Mucosa of stomach (tissue), 1 donor: ENCODE results near the gene TBC1D8B.
"Not testable (repeated sequence)": the region's sequence is repeated elsewhere in the genome, so short reads cannot be mapped to it uniquely, and the experiment has no call there.

Experiments used
- H3K27me3 ChIP-seq: one replicate; pipeline ENCODE4 v1.7.0; 2013; ENCODE audit warnings: mild to moderate bottlenecking, low read length; ENCODE audit not compliant: control insufficient read depth, insufficient read depth
- H3K36me3 ChIP-seq: one replicate; pipeline ENCODE4 v1.7.0; 2013; ENCODE audit warnings: low read length; ENCODE audit not compliant: control insufficient read depth, insufficient read depth
- H3K4me1 ChIP-seq: one replicate; pipeline ENCODE4 v1.7.0; 2013; ENCODE audit warnings: mild to moderate bottlenecking, low read length; ENCODE audit not compliant: control insufficient read depth, insufficient read depth
- H3K4me3 ChIP-seq: one replicate; pipeline ENCODE4 v1.7.0; 2013; ENCODE audit warnings: low read length
- H3K9ac ChIP-seq: one replicate; pipeline ENCODE4 v1.7.0; 2013; ENCODE audit warnings: mild to moderate bottlenecking, low read length, moderate library complexity
- H3K9me3 ChIP-seq: one replicate; pipeline ENCODE4 v1.7.0; 2013; ENCODE audit warnings: mild to moderate bottlenecking, low read length, moderate library complexity; ENCODE audit not compliant: control insufficient read depth
- donor health status: Pancreatic carcinoma.

Gene TBC1D8B

GRCh38 chrX:106802388-106803275 is at the start of gene TBC1D8B:
TBC1D8B (plus strand) TSS chrX:106802673; CDS start chrX:106802854, 181 bp downstream.
- no peaks in the 10 kb centered on the region for H3K27me3 ChIP-seq
- H3K9me3 ChIP-seq = no peaks in the 10 kb centered on the region
- H3K4me1 ChIP-seq = peaks cover 3% of the 10 kb centered on the region
- H3K9ac ChIP-seq = peak within 1 kb of the TSS; percentile 82
- H3K4me3 ChIP-seq = peak within 1 kb of the TSS; percentile 74
- no peaks in the 10 kb centered on the region for H3K36me3 ChIP-seq

- H3K9me3 ChIP-seq, H3K36me3 ChIP-seq, H3K9ac ChIP-seq, H3K27me3 ChIP-seq, H3K4me3 ChIP-seq, H3K4me1 ChIP-seq: not testable (repeated sequence)
Measured at GRCh38 chrX:106769288-106769687, 33.2 kb upstream of the TBC1D8B start.

- Histone ChIP-seq H3K36me3 (no peaks in the 10 kb centered on the region), H3K4me3 (no peak overlapping the region), H3K9me3 (no peaks in the 10 kb centered on the region), H3K27me3 (no peaks in the 10 kb centered on the region), H3K4me1 (peaks cover 8% of the 10 kb centered on the region), H3K9ac (no peak overlapping the region)
Measured at GRCh38 chrX:106774981-106775380, 27.5 kb upstream of the TBC1D8B start.

DNA sequence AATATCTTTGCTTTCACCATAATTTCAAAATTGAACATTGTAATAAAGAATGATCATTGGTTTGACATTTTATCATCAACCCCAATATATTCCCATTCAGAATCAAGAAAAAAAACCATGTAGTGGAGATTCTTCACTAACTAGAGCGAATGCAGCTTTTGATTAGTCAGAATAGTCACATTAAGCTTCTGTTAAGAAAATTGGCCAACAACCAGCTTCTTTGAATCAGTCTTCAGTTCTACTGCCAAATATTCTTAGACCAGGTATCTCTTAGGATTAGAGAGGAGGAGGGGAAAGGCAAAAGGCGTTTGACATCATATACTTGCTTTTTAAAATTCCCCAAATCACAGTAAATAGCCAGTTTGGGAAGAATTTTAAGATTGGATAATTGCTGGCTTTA is 22.2 kb upstream of the TBC1D8B start:
- Histone ChIP-seq H3K4me3 (no peak overlapping the region), H3K9ac (no peak overlapping the region), H3K9me3 (no peaks in the 10 kb centered on the region), H3K4me1 (peaks cover 6% of the 10 kb centered on the region), H3K36me3 (no peaks in the 10 kb centered on the region), H3K27me3 (no peaks in the 10 kb centered on the region)

GRCh38 chrX:106780664-106781377 is 21.7 kb upstream of the TBC1D8B start:
- no peaks in the 10 kb centered on the region for H3K9me3 ChIP-seq
- no peak overlapping the region for H3K4me3 ChIP-seq
- no peak overlapping the region for H3K9ac ChIP-seq
- H3K4me1 ChIP-seq = peaks cover 6% of the 10 kb centered on the region
- no peaks in the 10 kb centered on the region for H3K27me3 ChIP-seq
- no peaks in the 10 kb centered on the region for H3K36me3 ChIP-seq

- H3K36me3 ChIP-seq = no peaks in the 10 kb centered on the region
- no peak overlapping the region for H3K4me3 ChIP-seq
- H3K9ac ChIP-seq = no peak overlapping the region
- no peaks in the 10 kb centered on the region for H3K9me3 ChIP-seq
- peaks cover 6% of the 10 kb centered on the region for H3K4me1 ChIP-seq
- no peaks in the 10 kb centered on the region for H3K27me3 ChIP-seq
Measured at GRCh38 chrX:106783716-106784115, 18.8 kb upstream of the TBC1D8B start.

GRCh38 chrX:106791495-106791894 is 11.0 kb upstream of the TBC1D8B start:
- no peak overlapping the region for H3K4me3 ChIP-seq
- no peaks in the 10 kb centered on the region for H3K27me3 ChIP-seq
- H3K9ac ChIP-seq = no peak overlapping the region
- no peaks in the 10 kb centered on the region for H3K9me3 ChIP-seq
- H3K36me3 ChIP-seq = no peaks in the 10 kb centered on the region
- no peaks in the 10 kb centered on the region for H3K4me1 ChIP-seq

DNA sequence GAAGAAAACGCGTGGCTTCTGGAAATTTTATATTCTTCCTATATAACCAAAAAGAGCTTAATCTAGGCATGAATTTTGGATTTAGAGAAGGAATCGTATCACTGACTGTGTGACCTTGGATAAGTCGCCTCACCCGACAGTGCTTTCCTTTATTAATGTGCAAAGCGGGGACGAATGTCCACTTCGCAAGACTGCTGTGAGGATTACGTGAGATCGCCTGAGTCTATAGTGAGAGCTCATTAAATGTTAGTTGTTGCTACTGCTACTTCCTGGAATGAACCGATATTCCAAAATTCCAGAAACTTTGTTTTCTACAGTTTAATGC is 448 bp upstream of the TBC1D8B start:
- Histone ChIP-seq H3K9ac (peak overlapping the region; percentile 82), H3K9me3 (no peaks in the 10 kb centered on the region), H3K36me3 (no peaks in the 10 kb centered on the region), H3K4me3 (peak overlapping the region; percentile 74), H3K27me3 (no peaks in the 10 kb centered on the region), H3K4me1 (peaks cover 3% of the 10 kb centered on the region)

DNA sequence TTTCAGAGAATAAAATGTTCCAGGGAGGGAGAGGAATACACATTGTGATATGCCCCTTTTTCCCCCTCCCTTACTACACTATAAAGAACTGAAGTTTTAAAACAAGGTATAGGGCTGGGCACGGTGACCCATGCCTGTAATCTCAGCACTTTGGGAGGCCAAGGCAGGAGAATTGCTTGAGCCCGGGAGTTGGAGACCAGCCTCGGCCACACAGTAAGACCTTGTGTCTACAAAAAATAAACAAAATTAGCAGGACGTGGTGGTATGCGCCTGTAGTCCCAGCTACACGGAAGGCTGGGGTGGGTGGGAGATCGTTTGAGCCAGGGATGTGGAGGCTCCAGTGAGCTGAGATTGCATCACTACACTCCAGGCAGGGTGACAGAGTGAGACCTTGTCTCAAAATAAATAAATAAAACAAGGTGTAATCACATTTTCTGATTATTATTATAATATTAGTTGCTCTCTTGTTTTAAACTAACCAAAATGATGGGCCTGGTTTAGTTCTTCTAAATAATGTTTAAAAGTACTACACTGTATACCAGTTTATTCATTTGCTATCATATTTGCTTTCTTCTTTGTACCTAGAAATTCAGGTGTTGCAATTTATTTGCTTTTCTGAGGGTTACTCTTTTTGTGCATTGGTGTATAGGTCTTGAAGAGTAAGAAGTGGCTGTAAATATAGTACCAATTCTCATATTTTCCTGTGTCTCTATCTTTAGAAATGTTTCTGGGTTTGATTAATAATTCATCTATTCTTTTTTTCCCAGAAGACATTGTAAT is 8.8 kb downstream of the TBC1D8B start:
- H3K9me3 ChIP-seq = no peaks in the 10 kb centered on the region
- no peaks in the 10 kb centered on the region for H3K4me1 ChIP-seq
- no peak overlapping the region for H3K9ac ChIP-seq
- H3K27me3 ChIP-seq = no peaks in the 10 kb centered on the region
- H3K4me3 ChIP-seq = no peak overlapping the region
- no peaks in the 10 kb centered on the region for H3K36me3 ChIP-seq

DNA sequence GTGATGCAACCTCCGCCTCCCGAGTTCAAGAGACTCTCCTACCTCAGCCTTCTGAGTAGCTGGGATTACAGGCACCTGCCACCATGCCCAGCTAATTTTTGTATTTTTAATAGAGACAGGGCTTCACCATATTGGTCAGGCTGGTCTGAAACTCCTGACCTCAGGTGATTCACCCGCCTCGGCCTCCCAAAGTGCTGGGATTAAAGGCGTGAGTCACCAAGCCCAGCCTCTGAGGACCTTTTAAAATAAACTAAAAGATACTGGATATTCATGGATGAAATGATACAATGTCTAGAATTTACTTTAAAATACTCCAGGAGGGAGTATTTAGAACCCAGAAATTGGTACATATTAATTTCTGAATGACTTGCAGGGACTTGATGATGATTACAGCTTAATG is 10.5 kb downstream of the TBC1D8B start:
- H3K27me3 ChIP-seq, H3K9me3 ChIP-seq, H3K36me3 ChIP-seq, H3K9ac ChIP-seq, H3K4me3 ChIP-seq, H3K4me1 ChIP-seq: not testable (repeated sequence)

GRCh38 chrX:106814093-106814492 is 11.6 kb downstream of the TBC1D8B start:
- H3K27me3 ChIP-seq, H3K4me1 ChIP-seq: not testable (repeated sequence)

More at GRCh38 chrX:106814093-106814492, 11.6 kb downstream of the TBC1D8B start:
- not testable (repeated sequence) for H3K9me3 ChIP-seq, H3K4me3 ChIP-seq, H3K36me3 ChIP-seq, H3K9ac ChIP-seq
